ENCODE data around the gene SERPINB4.

The SERPINB4 gene

DNA sequence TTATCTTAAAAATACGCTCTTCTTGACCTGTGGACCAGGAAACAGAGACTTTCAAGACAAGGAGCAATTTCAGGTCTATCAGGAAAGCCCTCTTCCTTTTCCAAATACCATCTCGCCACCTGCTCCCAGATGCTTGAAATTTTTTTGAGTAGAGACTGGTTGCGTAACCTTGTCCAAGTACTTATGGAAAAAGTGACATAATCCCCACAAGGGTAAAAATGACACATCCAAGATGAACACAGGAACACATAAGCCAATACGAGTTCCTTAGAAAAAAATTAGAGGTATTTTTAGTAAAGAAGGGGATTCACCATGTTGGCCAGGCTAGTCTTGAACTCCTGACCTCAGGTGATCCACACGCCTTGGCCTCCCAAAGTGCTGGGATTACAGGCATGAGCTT lies 55.1 kb downstream of the SERPINB4 start:
- peak; percentile 57 for DNase-seq (ENCODE audit: low read depth)
- H3K4me3 ChIP-seq (ENCODE audit: low read length): peak overlapping the region; percentile 65
- TF ChIP-seq, protein P1, sequence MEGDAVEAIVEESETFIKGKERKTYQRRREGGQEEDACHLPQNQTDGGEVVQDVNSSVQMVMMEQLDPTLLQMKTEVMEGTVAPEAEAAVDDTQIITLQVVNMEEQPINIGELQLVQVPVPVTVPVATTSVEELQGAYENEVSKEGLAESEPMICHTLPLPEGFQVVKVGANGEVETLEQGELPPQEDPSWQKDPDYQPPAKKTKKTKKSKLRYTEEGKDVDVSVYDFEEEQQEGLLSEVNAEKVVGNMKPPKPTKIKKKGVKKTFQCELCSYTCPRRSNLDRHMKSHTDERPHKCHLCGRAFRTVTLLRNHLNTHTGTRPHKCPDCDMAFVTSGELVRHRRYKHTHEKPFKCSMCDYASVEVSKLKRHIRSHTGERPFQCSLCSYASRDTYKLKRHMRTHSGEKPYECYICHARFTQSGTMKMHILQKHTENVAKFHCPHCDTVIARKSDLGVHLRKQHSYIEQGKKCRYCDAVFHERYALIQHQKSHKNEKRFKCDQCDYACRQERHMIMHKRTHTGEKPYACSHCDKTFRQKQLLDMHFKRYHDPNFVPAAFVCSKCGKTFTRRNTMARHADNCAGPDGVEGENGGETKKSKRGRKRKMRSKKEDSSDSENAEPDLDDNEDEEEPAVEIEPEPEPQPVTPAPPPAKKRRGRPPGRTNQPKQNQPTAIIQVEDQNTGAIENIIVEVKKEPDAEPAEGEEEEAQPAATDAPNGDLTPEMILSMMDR (IDR thresholded peaks at IDR 0.05; ENCODE audit: insufficient read depth, low read depth, low read length, missing control alignments): no peak

All from epithelial cell of esophagus (primary cell).